H1 (cell line): ENCODE results near the gene DNAJB8. TPM values are rescaled to one million over a fixed set of nuclear protein-coding genes. Genes with fewer than 3 reads are reported as not detected.

Experiments
- SAP30 ChIP-seq: fragments of 300-600 bp; sonication (generic); IDR thresholded peaks from 2 replicates; pipeline ENCODE4 v1.7.1; 2012; ENCODE audit warnings: low read length, moderate library complexity, mild to moderate bottlenecking, inconsistent platforms; ENCODE audit not compliant: insufficient read depth, insufficient replicate concordance
- polyA plus RNA-seq, 7 experiments: library from polyadenylated mRNA; depleted of rRNA in 3 of 7; stranded (reverse) in 5 of 7; unstranded in 2 of 7; fragments of >200 nt in 5 of 7; fragments of 200-250 nt in 2 of 7; gene quantifications; 1 replicate in 5 of 7; 2 replicates in 1 of 7; 4 replicates in 1 of 7; pipeline versions ENCODE4 v1.2.1 to v1.2.3, GENCODE V29; 2011 to 2013; ENCODE audit warnings: missing spikeins in 2 of 7, mixed read lengths in 2 of 7
- total RNA-seq: library from RNA; stranded (reverse); fragmentation: NEBNext Ultra II Directional; extraction: Animal tissue kit (Norgen Biotek cat#: 25700); gene quantifications from 2 replicates; pipeline ENCODE4 v1.2.1, GENCODE V29; 2021

Gene DNAJB8
- total and polyA plus RNA-seq, 2 of the 8 experiments (the other 6 are each of a cell fraction or from before 2014, with no cell fraction given), result not detected

GRCh38 chr3:128420720-128421438 lies 45.8 kb downstream of the DNAJB8 start (continued):
- no peak for TF ChIP-seq SAP30
